HepG2 (cell line): ENCODE measurements around the gene TXN2. TPM values are rescaled to one million over a fixed set of nuclear protein-coding genes. Genes with fewer than 3 reads are reported as not detected.
A peak's percentile ranks its signal among the peaks of the same experiment; 100 is the strongest.

ENCODE experiments used
- CC2D1A ChIP-seq: sonication (generic); formaldehyde crosslinking; IDR thresholded peaks from 2 replicates; pipeline ENCODE4 v1.8.1; 2023; ENCODE audit warnings: mild to moderate bottlenecking, missing genetic modification reagents
- CTCF ChIP-seq: sonication (generic); formaldehyde crosslinking; IDR thresholded peaks from 2 replicates; pipeline ENCODE4 v1.5.0; 2020; ENCODE audit warnings: mild to moderate bottlenecking, missing genetic modification reagents, moderate library complexity
- EEA1 ChIP-seq: sonication (generic); formaldehyde crosslinking; IDR thresholded peaks from 2 replicates; pipeline ENCODE4 v1.5.1; 2020; ENCODE audit warnings: mild to moderate bottlenecking, missing genetic modification reagents, borderline replicate concordance
- KDM5B ChIP-seq: sonication (generic); formaldehyde crosslinking; IDR thresholded peaks from 2 replicates; pipeline ENCODE4 v1.4.0; 2020; ENCODE audit warnings: missing genetic modification reagents, mild to moderate bottlenecking, borderline replicate concordance
- MAZ ChIP-seq, 2 experiments: sonication (generic) in 1 of 2; formaldehyde crosslinking in 1 of 2; IDR thresholded peaks; 2 replicates each; pipeline versions ENCODE4 v1.5.0 to v1.6.1; 2012 to 2020; ENCODE audit warnings: low read depth in 2 of 2, mild to moderate bottlenecking in 2 of 2, borderline replicate concordance in 1 of 2, improper control_type of control experiment in 1 of 2, low read length in 1 of 2, missing genetic modification reagents in 1 of 2, moderate library complexity in 1 of 2
- NFATC3 ChIP-seq: sonication (generic); formaldehyde crosslinking; IDR thresholded peaks from 2 replicates; pipeline ENCODE4 v1.5.1; 2020; ENCODE audit warnings: mild to moderate bottlenecking, missing genetic modification reagents
- PAWR ChIP-seq: sonication (generic); formaldehyde crosslinking; IDR thresholded peaks from 2 replicates; pipeline ENCODE4 v1.4.0; 2020; ENCODE audit warnings: missing genetic modification reagents, mild to moderate bottlenecking, borderline replicate concordance
- SOX5 ChIP-seq: IDR thresholded peaks from 2 replicates; pipeline ENCODE4 v1.6.1; 2016; ENCODE audit warnings: borderline replicate concordance
- ZBTB46 ChIP-seq: sonication (generic); formaldehyde crosslinking; IDR thresholded peaks from 2 replicates; pipeline ENCODE4 v1.4.0; 2020; ENCODE audit warnings: mild to moderate bottlenecking, missing genetic modification reagents, borderline replicate concordance
- ZFP91 ChIP-seq: sonication (generic); formaldehyde crosslinking; IDR thresholded peaks from 2 replicates; pipeline ENCODE4 v1.9.0; 2022; ENCODE audit warnings: missing genetic modification reagents, mild to moderate bottlenecking, borderline replicate concordance
- ZNF557 ChIP-seq: sonication (generic); formaldehyde crosslinking; IDR thresholded peaks from 2 replicates; pipeline ENCODE4 v1.4.0; 2020; ENCODE audit warnings: missing genetic modification reagents
- ZNF780A ChIP-seq: sonication (generic); formaldehyde crosslinking; IDR thresholded peaks from 2 replicates; pipeline ENCODE4 v1.8.0; 2022; ENCODE audit warnings: mild to moderate bottlenecking, missing genetic modification reagents, moderate library complexity
- polyA plus RNA-seq, 8 experiments: library from polyadenylated mRNA; depleted of rRNA in 3 of 8; stranded (reverse) in 7 of 8; unstranded in 1 of 8; fragments of >200 nt; fragmentation: Illumina TruSeq in 4 of 8; extraction: Trizol in 4 of 8; gene quantifications; 2 replicates each; pipeline versions ENCODE4 v1.2.1 to v1.2.3, GENCODE V29; 2011 to 2016; ENCODE audit warnings: low read depth in 4 of 8, missing spikeins in 1 of 8, mixed read lengths in 1 of 8; ENCODE audit not compliant: insufficient read depth in 1 of 8
- total RNA-seq, 5 experiments: library from RNA; depleted of rRNA; stranded (reverse); fragments of >200 nt; fragmentation: Illumina TruSeq; extraction: Trizol; gene quantifications; 2 replicates each; pipeline ENCODE4 v1.2.3, GENCODE V29; 2016; ENCODE audit warnings: low read depth in 1 of 5
- TF ChIP-seq, protein P1 (sequence below): sonication (generic); formaldehyde crosslinking; IDR thresholded peaks from 2 replicates; pipeline ENCODE4 v1.4.0; 2020; ENCODE audit warnings: low read depth, mild to moderate bottlenecking, missing genetic modification reagents
- TF ChIP-seq, protein P2 (sequence below): sonication (generic); formaldehyde crosslinking; IDR thresholded peaks from 2 replicates; pipeline ENCODE4 v1.5.0; 2020; ENCODE audit warnings: mild to moderate bottlenecking, missing genetic modification reagents
- TF ChIP-seq, protein P3 (sequence below): IDR thresholded peaks from 2 replicates; pipeline ENCODE4 v1.6.1; 2016; ENCODE audit warnings: mild to moderate bottlenecking

The TXN2 gene
- total and polyA plus RNA-seq, 2 of the 13 experiments (the other 11 are each of a cell fraction or from before 2014, with no cell fraction given): 41.4 to 109 TPM

GRCh38 chr22:36433318-36434231, 47.9 kb downstream of the TXN2 start (continued):
- TF ChIP-seq ZFP91 (CRISPR knock-in tag): peak; percentile 73
- TF ChIP-seq MAZ (IDR thresholded peaks at IDR 0.05; ENCODE audit: borderline replicate concordance, low read depth, low read length): peak; percentile 89; the same call in 1 of the 2 replicates
- TF ChIP-seq MAZ (CRISPR knock-in tag; IDR thresholded peaks at IDR 0.05; ENCODE audit: low read depth): peak; percentile 75; the same call in 1 of the 2 replicates
- 0 out of 2 replicates have a peak, but pooled peaks have one; percentile 6 for TF ChIP-seq CTCF (CRISPR knock-in tag)
- TF ChIP-seq, protein P1, sequence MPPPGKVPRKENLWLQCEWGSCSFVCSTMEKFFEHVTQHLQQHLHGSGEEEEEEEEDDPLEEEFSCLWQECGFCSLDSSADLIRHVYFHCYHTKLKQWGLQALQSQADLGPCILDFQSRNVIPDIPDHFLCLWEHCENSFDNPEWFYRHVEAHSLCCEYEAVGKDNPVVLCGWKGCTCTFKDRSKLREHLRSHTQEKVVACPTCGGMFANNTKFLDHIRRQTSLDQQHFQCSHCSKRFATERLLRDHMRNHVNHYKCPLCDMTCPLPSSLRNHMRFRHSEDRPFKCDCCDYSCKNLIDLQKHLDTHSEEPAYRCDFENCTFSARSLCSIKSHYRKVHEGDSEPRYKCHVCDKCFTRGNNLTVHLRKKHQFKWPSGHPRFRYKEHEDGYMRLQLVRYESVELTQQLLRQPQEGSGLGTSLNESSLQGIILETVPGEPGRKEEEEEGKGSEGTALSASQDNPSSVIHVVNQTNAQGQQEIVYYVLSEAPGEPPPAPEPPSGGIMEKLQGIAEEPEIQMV (CRISPR knock-in tag): 0 out of 2 replicates have a peak, but pooled peaks have one; percentile 46
- no peak for TF ChIP-seq EEA1
- 0 out of 2 replicates have a peak, but pooled peaks have one; percentile 65 for TF ChIP-seq NFATC3 (CRISPR knock-in tag)
- no peak for TF ChIP-seq PAWR (CRISPR knock-in tag)
- no peak for TF ChIP-seq ZNF557
- peak; percentile 76; the same call in 1 of the 2 replicates for TF ChIP-seq SOX5 (CRISPR knock-in tag)
- no peak for TF ChIP-seq CC2D1A (CRISPR knock-in tag)
- TF ChIP-seq, protein P2, sequence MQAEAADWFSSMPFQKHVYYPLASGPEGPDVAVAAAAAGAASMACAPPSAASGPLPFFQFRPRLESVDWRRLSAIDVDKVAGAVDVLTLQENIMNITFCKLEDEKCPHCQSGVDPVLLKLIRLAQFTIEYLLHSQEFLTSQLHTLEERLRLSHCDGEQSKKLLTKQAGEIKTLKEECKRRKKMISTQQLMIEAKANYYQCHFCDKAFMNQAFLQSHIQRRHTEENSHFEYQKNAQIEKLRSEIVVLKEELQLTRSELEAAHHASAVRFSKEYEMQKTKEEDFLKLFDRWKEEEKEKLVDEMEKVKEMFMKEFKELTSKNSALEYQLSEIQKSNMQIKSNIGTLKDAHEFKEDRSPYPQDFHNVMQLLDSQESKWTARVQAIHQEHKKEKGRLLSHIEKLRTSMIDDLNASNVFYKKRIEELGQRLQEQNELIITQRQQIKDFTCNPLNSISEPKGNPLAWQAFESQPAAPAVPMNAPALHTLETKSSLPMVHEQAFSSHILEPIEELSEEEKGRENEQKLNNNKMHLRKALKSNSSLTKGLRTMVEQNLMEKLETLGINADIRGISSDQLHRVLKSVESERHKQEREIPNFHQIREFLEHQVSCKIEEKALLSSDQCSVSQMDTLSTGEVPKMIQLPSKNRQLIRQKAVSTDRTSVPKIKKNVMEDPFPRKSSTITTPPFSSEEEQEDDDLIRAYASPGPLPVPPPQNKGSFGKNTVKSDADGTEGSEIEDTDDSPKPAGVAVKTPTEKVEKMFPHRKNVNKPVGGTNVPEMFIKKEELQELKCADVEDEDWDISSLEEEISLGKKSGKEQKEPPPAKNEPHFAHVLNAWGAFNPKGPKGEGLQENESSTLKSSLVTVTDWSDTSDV (CRISPR knock-in tag): no peak
- no peak for TF ChIP-seq ZNF780A (CRISPR knock-in tag)
- TF ChIP-seq, protein P3, sequence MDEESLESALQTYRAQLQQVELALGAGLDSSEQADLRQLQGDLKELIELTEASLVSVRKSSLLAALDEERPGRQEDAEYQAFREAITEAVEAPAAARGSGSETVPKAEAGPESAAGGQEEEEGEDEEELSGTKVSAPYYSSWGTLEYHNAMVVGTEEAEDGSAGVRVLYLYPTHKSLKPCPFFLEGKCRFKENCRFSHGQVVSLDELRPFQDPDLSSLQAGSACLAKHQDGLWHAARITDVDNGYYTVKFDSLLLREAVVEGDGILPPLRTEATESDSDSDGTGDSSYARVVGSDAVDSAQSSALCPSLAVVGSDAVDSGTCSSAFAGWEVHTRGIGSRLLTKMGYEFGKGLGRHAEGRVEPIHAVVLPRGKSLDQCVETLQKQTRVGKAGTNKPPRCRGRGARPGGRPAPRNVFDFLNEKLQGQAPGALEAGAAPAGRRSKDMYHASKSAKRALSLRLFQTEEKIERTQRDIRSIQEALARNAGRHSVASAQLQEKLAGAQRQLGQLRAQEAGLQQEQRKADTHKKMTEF: peak; percentile 70; the same call in 1 of the 2 replicates
- TF ChIP-seq KDM5B (CRISPR knock-in tag): no peak
- TF ChIP-seq ZBTB46 (CRISPR knock-in tag): peak; percentile 84; the same call in 1 of the 2 replicates
